HCT116 (cell line): ENCODE results near the gene ZNRF4. TPM values are rescaled to one million over a fixed set of nuclear protein-coding genes. Genes with fewer than 3 reads are reported as not detected.

Experiments used
- ATAC-seq: fragments of 200-7000 bp; cut with Tn5 transposase; 2 replicates; pipeline ENCODE4 v1.9.1; 2020; ENCODE audit warnings: mild to moderate bottlenecking, moderate library complexity
- BruUV-seq: library from RNA; stranded (reverse); fragments of 400-500 nt; replicated peaks from 2 replicates; lab custom pipeline; 2021; lab: Mats Ljungman, UMichigan
- CTCF ChIA-PET: fragments of 300-600 bp; sonication (Branson Sonifier 250); formaldehyde crosslinking; loops from one replicate; lab custom pipeline; 2021; ENCODE audit warnings: antibody characterized with exemption; lab: Charles Lee
- POLR2A ChIA-PET: fragments of 300-600, 350-600 bp; sonication (Branson Sonifier 250); formaldehyde crosslinking; loops from one replicate; lab custom pipeline; 2021; ENCODE audit warnings: antibody characterized with exemption; lab: Charles Lee
- RAD21 ChIA-PET, 2 experiments: fragments of 300-600 bp; sonication (Branson Sonifier 250); formaldehyde crosslinking; loops; one replicate each; lab custom pipeline; 2023; ENCODE audit warnings: low total read pairs in 2 of 2; ENCODE audit not compliant: uncharacterized antibody in 2 of 2, unreplicated experiment in 2 of 2, low non-redundant PET in 1 of 2; lab: Charles Lee
- DNase-seq: peaks from one replicate; pipeline ENCODE4 v3.0.0-alpha.2; 2010; ENCODE audit warnings: low read depth, low spot score
- H2AFZ ChIP-seq: fragments of 200-600 bp; shearing (Covaris generic), sonication (generic); 2 replicates; pipeline ENCODE4 v1.6.1; 2017; ENCODE audit warnings: low read depth, mixed run types, mixed read lengths, antibody characterized with exemption, low read length; ENCODE audit not compliant: poor library complexity, severe bottlenecking
- H3K27ac ChIP-seq: 2 replicates; pipeline ENCODE4 v1.5.1; 2012; ENCODE audit warnings: low read depth, low read length
- H3K27me3 ChIP-seq: fragments of 200-600 bp; sonication (generic); 2 replicates; pipeline ENCODE4 v1.6.1; 2016; ENCODE audit warnings: mixed run types, low read length, mixed read lengths; ENCODE audit not compliant: insufficient read depth
- H3K36me3 ChIP-seq, 2 experiments: fragments of 200-500 bp in 1 of 2; fragments of 200-600 bp in 1 of 2; sonication (Bioruptor generic) in 1 of 2; sonication (generic) in 1 of 2; 2 replicates each; pipeline versions ENCODE4 v1.5.1 to v1.6.1; 2014 to 2016; ENCODE audit warnings: low read length in 2 of 2, inconsistent platforms in 1 of 2, mixed read lengths in 1 of 2, mixed run types in 1 of 2; ENCODE audit not compliant: insufficient read depth in 2 of 2, control insufficient read depth in 1 of 2
- H3K4me1 ChIP-seq, 2 experiments: fragments of 200-600 bp in 1 of 2; sonication (generic) in 1 of 2; 2 replicates each; pipeline versions ENCODE4 v1.5.1 to v1.6.1; 2012 to 2017; ENCODE audit warnings: low read length in 2 of 2, inconsistent platforms in 1 of 2, mild to moderate bottlenecking in 1 of 2, mixed read lengths in 1 of 2, mixed run types in 1 of 2, moderate library complexity in 1 of 2; ENCODE audit not compliant: insufficient read depth in 2 of 2, control insufficient read depth in 1 of 2
- H3K4me2 ChIP-seq: fragments of 200-600 bp; sonication (generic); 2 replicates; pipeline ENCODE4 v1.6.1; 2017; ENCODE audit warnings: mixed run types, low read length, mixed read lengths
- H3K4me3 ChIP-seq, 2 experiments: fragments of 200-600 bp in 1 of 2; sonication (generic) in 1 of 2; replicated peaks in 1 of 2; 2 replicates each; pipeline ENCODE4 v1.5.1; 2011 to 2016; ENCODE audit warnings: low read length in 2 of 2, control low read depth in 1 of 2, low read depth in 1 of 2, mild to moderate bottlenecking in 1 of 2, mixed read lengths in 1 of 2, mixed run types in 1 of 2
- H3K79me2 ChIP-seq: fragments of 200-600 bp; sonication (generic); 2 replicates; pipeline ENCODE4 v1.6.1; 2017; ENCODE audit warnings: mild to moderate bottlenecking, mixed run types, low read length, moderate library complexity, mixed read lengths; ENCODE audit not compliant: insufficient read depth
- H3K9ac ChIP-seq: fragments of 200-600 bp; sonication (generic); 2 replicates; pipeline ENCODE4 v1.6.1; 2016; ENCODE audit warnings: low read length, mixed read lengths
- H3K9me2 ChIP-seq: fragments of 200-600 bp; sonication (generic), shearing (Covaris generic); 2 replicates; pipeline ENCODE4 v1.6.1; 2017; ENCODE audit warnings: mixed run types, mild to moderate bottlenecking, moderate library complexity; ENCODE audit not compliant: insufficient read depth
- H3K9me3 ChIP-seq, 2 experiments: fragments of 200-500 bp in 1 of 2; fragments of 200-600 bp in 1 of 2; sonication (Bioruptor generic) in 1 of 2; sonication (generic) in 1 of 2; 2 replicates each; pipeline ENCODE4 v1.6.1; 2014 to 2017; ENCODE audit warnings: low read length in 2 of 2, mixed read lengths in 2 of 2, inconsistent platforms in 1 of 2, low read depth in 1 of 2, mild to moderate bottlenecking in 1 of 2, mixed run types in 1 of 2, moderate library complexity in 1 of 2; ENCODE audit not compliant: control insufficient read depth in 1 of 2, insufficient read depth in 1 of 2
- H4K20me1 ChIP-seq: fragments of 200-600 bp; sonication (generic), shearing (Covaris generic); 2 replicates; pipeline ENCODE4 v1.6.1; 2017; ENCODE audit warnings: mixed run types, mild to moderate bottlenecking, moderate library complexity; ENCODE audit not compliant: insufficient read depth
- CBX3 ChIP-seq: IDR thresholded peaks from 2 replicates; pipeline ENCODE4 v1.6.1; 2012; ENCODE audit warnings: low read depth
- CEBPB ChIP-seq: IDR thresholded peaks from 2 replicates; pipeline ENCODE4 v1.6.1; 2012; ENCODE audit warnings: low read depth
- ELF1 ChIP-seq: IDR thresholded peaks from 2 replicates; pipeline ENCODE4 v1.6.1; 2012; ENCODE audit warnings: low read depth, borderline replicate concordance
- EZH2 ChIP-seq: fragments of 200-600 bp; sonication (generic); IDR thresholded peaks from 2 replicates; pipeline ENCODE4 v1.6.1; 2017; ENCODE audit warnings: antibody characterized with exemption, mixed run types
- EZH2phosphoT487 ChIP-seq: fragments of 200-600 bp; IDR thresholded peaks from 2 replicates; pipeline ENCODE4 v1.6.1; 2018; ENCODE audit warnings: antibody characterized with exemption, borderline replicate concordance
- FOSL1 ChIP-seq: IDR thresholded peaks from 2 replicates; pipeline ENCODE4 v1.6.1; 2012; ENCODE audit warnings: low read depth
- POLR2A ChIP-seq: IDR thresholded peaks from 2 replicates; pipeline ENCODE4 v1.7.0; 2011; ENCODE audit warnings: borderline replicate concordance; ENCODE audit not compliant: insufficient read depth, insufficient read length; ENCODE audit errors: extremely low read depth
- SIN3A ChIP-seq: IDR thresholded peaks from 2 replicates; pipeline ENCODE4 v1.6.1; 2012; ENCODE audit warnings: low read depth
- TCF7L2 ChIP-seq: IDR thresholded peaks from 2 replicates; pipeline ENCODE4 v1.7.0; 2011; ENCODE audit warnings: borderline replicate concordance, inconsistent platforms; ENCODE audit not compliant: insufficient read depth, insufficient read length; ENCODE audit errors: extremely low read depth
- ZFX ChIP-seq: fragments of 450-650 bp; IDR thresholded peaks from 2 replicates; pipeline ENCODE4 v1.6.1; 2017
- ZNF274 ChIP-seq: fragments of 200-500 bp; sonication (Bioruptor generic); IDR thresholded peaks from 2 replicates; pipeline ENCODE4 v1.6.1; 2014; ENCODE audit warnings: mild to moderate bottlenecking, low read depth, low read length, inconsistent platforms
- intact Hi-C: fragments of 100-400 bp; cut with micrococcal nuclease; formaldehyde crosslinking; loops from 2 replicates; pipeline ENCODE4 v1.10.0; 2022
- total RNA-seq: library from RNA; stranded (reverse); gene quantifications from one replicate; pipeline ENCODE4 v1.2.1, GENCODE V29; 2021; ENCODE audit not compliant: unreplicated experiment
- TF ChIP-seq, protein P1 (sequence below): IDR thresholded peaks from 2 replicates; pipeline ENCODE4 v1.6.1; 2012; ENCODE audit warnings: low read depth
- TF ChIP-seq, protein P2 (sequence below): IDR thresholded peaks from 2 replicates; pipeline ENCODE4 v1.6.1; 2012
- TF ChIP-seq, protein P3 (sequence below): IDR thresholded peaks from 2 replicates; pipeline ENCODE4 v1.6.1; 2011; ENCODE audit warnings: mild to moderate bottlenecking, low read length, moderate library complexity; ENCODE audit not compliant: insufficient replicate concordance; ENCODE audit errors: extremely low read depth

Gene ZNRF4
- total RNA-seq, 1 experiment from 2014 or later: not detected

DNA sequence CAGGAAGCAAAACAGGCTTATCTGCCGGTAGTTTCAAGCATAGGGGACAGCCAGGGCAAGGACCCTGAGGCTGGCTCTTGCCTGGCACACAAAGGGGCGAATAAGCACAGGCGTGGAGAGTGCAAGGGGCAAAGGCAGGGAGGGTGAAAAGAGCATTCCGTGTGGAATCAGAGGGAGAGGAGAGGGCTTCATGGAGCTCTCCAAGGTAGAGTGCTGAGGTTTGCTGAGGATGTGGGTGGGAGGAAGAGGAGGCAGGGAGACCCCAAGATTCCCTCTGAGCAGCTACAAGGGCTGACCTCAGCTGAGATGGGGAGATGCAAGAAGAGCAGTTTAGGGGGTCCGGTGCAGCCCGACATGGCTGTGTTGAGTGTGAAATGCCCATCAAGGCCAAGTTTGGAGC, 36.5 kb upstream of the ZNRF4 start:
- H2AFZ ChIP-seq: no peak overlapping the region
- no peaks in the 10 kb centered on the region for H3K9me3 ChIP-seq
- no peak overlapping the region for H3K9ac ChIP-seq
- no peak for DNase-seq
- H3K79me2 ChIP-seq: no peaks in the 10 kb centered on the region
- no TSS peak for BruUV-seq
- no peak for TF ChIP-seq CEBPB
- TF ChIP-seq, protein P1, sequence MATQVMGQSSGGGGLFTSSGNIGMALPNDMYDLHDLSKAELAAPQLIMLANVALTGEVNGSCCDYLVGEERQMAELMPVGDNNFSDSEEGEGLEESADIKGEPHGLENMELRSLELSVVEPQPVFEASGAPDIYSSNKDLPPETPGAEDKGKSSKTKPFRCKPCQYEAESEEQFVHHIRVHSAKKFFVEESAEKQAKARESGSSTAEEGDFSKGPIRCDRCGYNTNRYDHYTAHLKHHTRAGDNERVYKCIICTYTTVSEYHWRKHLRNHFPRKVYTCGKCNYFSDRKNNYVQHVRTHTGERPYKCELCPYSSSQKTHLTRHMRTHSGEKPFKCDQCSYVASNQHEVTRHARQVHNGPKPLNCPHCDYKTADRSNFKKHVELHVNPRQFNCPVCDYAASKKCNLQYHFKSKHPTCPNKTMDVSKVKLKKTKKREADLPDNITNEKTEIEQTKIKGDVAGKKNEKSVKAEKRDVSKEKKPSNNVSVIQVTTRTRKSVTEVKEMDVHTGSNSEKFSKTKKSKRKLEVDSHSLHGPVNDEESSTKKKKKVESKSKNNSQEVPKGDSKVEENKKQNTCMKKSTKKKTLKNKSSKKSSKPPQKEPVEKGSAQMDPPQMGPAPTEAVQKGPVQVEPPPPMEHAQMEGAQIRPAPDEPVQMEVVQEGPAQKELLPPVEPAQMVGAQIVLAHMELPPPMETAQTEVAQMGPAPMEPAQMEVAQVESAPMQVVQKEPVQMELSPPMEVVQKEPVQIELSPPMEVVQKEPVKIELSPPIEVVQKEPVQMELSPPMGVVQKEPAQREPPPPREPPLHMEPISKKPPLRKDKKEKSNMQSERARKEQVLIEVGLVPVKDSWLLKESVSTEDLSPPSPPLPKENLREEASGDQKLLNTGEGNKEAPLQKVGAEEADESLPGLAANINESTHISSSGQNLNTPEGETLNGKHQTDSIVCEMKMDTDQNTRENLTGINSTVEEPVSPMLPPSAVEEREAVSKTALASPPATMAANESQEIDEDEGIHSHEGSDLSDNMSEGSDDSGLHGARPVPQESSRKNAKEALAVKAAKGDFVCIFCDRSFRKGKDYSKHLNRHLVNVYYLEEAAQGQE: peak; percentile 32; the same call in 1 of the 2 replicates
- H3K4me3 ChIP-seq: no peak overlapping the region
- H3K27me3 ChIP-seq: peaks cover 21% of the 10 kb centered on the region
- ChIA-PET RAD21 (no interaction called here), POLR2A (no interaction called here), CTCF (no interaction called here)
- no peak overlapping the region for H3K4me2 ChIP-seq
- H3K4me1 ChIP-seq: no peaks in the 10 kb centered on the region
- H3K9me2 ChIP-seq: no peaks in the 10 kb centered on the region
- H3K36me3 ChIP-seq: no peaks in the 10 kb centered on the region
- no peak overlapping the region for H3K27ac ChIP-seq
- intact Hi-C loops: no loop called here
- ATAC-seq: no peak
- no peaks in the 10 kb centered on the region for H4K20me1 ChIP-seq

DNA sequence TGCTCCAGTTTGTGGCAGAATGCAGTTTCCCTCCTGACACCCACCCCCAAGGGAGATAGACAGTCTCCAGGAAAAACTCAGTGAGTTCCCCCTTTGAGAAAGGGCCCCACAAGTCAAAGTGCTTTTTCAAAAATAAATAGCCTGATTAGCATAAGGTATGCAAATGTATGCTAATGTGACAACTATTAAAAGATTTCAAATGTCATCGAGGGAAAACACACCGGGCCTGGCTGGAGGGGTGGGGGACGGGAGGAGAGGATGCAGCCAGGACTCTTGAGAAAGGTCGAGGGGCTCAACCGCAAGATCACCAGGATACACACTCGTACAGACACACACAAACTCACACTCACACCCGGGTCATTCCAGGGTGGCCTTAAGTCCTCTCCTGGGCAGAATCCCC, 34.3 kb upstream of the ZNRF4 start:
- no peak overlapping the region for H3K27ac ChIP-seq
- TF ChIP-seq CEBPB (no peak), EZH2 (no peak), SIN3A (no peak), ELF1 (no peak), EZH2phosphoT487 (no peak), FOSL1 (no peak), POLR2A (no peak), ZFX (no peak), ZNF274 (no peak), CBX3 (no peak), TCF7L2 (no peak)
- TF ChIP-seq, protein P2, sequence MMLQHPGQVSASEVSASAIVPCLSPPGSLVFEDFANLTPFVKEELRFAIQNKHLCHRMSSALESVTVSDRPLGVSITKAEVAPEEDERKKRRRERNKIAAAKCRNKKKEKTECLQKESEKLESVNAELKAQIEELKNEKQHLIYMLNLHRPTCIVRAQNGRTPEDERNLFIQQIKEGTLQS: no peak
- TF ChIP-seq, protein P3, sequence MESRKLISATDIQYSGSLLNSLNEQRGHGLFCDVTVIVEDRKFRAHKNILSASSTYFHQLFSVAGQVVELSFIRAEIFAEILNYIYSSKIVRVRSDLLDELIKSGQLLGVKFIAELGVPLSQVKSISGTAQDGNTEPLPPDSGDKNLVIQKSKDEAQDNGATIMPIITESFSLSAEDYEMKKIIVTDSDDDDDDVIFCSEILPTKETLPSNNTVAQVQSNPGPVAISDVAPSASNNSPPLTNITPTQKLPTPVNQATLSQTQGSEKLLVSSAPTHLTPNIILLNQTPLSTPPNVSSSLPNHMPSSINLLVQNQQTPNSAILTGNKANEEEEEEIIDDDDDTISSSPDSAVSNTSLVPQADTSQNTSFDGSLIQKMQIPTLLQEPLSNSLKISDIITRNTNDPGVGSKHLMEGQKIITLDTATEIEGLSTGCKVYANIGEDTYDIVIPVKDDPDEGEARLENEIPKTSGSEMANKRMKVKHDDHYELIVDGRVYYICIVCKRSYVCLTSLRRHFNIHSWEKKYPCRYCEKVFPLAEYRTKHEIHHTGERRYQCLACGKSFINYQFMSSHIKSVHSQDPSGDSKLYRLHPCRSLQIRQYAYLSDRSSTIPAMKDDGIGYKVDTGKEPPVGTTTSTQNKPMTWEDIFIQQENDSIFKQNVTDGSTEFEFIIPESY: no peak
- H3K4me2 ChIP-seq: no peak overlapping the region
- H3K9me3 ChIP-seq: no peaks in the 10 kb centered on the region
- H4K20me1 ChIP-seq: no peaks in the 10 kb centered on the region
- no peak for DNase-seq
- no peaks in the 10 kb centered on the region for H3K9me2 ChIP-seq
- no peaks in the 10 kb centered on the region for H3K79me2 ChIP-seq
- no peak overlapping the region for H3K9ac ChIP-seq
- POLR2A ChIA-PET: no interaction called here
- ATAC-seq: no peak
- no peaks in the 10 kb centered on the region for H3K4me1 ChIP-seq
- no peaks in the 10 kb centered on the region for H3K36me3 ChIP-seq
- no TSS peak for BruUV-seq
- H3K4me3 ChIP-seq: no peak overlapping the region
- no peak overlapping the region for H2AFZ ChIP-seq
- H3K27me3 ChIP-seq: peaks cover 24% of the 10 kb centered on the region
- RAD21 ChIA-PET: no interaction called here
- CTCF ChIA-PET: no interaction called here
- intact Hi-C loops: no loop called here
